ENCODE results near the gene MARF1.

DNA sequence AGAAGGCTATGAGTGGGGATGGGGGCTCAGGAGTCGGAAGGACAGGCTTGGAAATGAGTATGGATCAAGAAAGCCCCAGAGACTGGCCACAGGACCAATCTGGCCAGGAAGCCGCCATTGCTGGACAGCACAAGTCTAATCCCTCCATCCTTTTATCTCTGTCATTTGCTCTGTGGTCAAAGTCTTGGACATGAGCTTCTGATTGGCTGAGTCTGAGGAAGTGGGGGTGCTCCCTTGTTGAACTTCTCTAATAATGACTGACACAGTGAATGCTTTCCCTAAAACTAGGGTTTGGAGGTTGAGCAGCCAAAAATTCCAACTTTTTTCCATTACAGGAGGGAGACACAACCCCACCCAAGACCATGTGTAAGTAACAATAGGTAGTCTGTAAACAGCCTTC lies 97.4 kb downstream of the MARF1 start:
- TF ChIP-seq POLR2A (IDR thresholded peaks at IDR 0.05): no peak
- no peak for TF ChIP-seq EP300 (IDR thresholded peaks at IDR 0.05)

All from upper lobe of left lung (tissue), 4 donors.